H1 (cell line): Measurements from ENCODE around the gene PAF1.

ENCODE experiments used
- ASH2L ChIP-seq: fragments of 200-600, 300-600 bp; sonication (generic); IDR thresholded peaks from one replicate; pipeline ENCODE4 v1.7.1; 2017; ENCODE audit warnings: low read length
- BACH1 ChIP-seq: IDR thresholded peaks from 2 replicates; pipeline ENCODE4 v1.6.1; 2012; ENCODE audit warnings: low read length, improper control_type of control experiment
- CBX5 ChIP-seq: fragments of 300-800, 300-1000 bp; sonication (generic); IDR thresholded peaks from 2 replicates; pipeline ENCODE4 v1.7.1; 2016; ENCODE audit warnings: antibody characterized with exemption, low read length, low read depth
- EP300 ChIP-seq, 2 experiments: IDR thresholded peaks; 1 replicate in 1 of 2; 2 replicates in 1 of 2; pipeline ENCODE4 v1.6.1; 2011 to 2012; ENCODE audit warnings: low read depth in 2 of 2, low read length in 2 of 2, mild to moderate bottlenecking in 2 of 2, borderline replicate concordance in 1 of 2, inconsistent platforms in 1 of 2, moderate library complexity in 1 of 2
- EZH2 ChIP-seq: fragments of 200-600 bp; sonication (generic); IDR thresholded peaks from 2 replicates; pipeline ENCODE4 v1.7.1; 2012; ENCODE audit warnings: low read depth, mild to moderate bottlenecking, moderate library complexity, low read length, inconsistent platforms; ENCODE audit not compliant: severe bottlenecking
- SP2 ChIP-seq: IDR thresholded peaks from 2 replicates; pipeline ENCODE4 v1.6.1; 2012; ENCODE audit warnings: mild to moderate bottlenecking, low read length, inconsistent platforms
- SUZ12 ChIP-seq: fragments of 200-600 bp; sonication (generic); IDR thresholded peaks from 2 replicates; pipeline ENCODE4 v1.6.1; 2012; ENCODE audit warnings: mild to moderate bottlenecking, inconsistent platforms, low read length, moderate library complexity, mixed read lengths
- TF ChIP-seq, protein P1 (sequence below), 3 experiments: IDR thresholded peaks; 1 replicate in 2 of 3; 2 replicates in 1 of 3; pipeline versions ENCODE4 v1.5.1 to v1.6.1; 2011; ENCODE audit warnings: low read length in 3 of 3, mild to moderate bottlenecking in 3 of 3, inconsistent platforms in 2 of 3, low read depth in 1 of 3, moderate library complexity in 1 of 3; ENCODE audit not compliant: insufficient read depth in 1 of 3; ENCODE audit errors: control extremely low read depth in 1 of 3

DNA sequence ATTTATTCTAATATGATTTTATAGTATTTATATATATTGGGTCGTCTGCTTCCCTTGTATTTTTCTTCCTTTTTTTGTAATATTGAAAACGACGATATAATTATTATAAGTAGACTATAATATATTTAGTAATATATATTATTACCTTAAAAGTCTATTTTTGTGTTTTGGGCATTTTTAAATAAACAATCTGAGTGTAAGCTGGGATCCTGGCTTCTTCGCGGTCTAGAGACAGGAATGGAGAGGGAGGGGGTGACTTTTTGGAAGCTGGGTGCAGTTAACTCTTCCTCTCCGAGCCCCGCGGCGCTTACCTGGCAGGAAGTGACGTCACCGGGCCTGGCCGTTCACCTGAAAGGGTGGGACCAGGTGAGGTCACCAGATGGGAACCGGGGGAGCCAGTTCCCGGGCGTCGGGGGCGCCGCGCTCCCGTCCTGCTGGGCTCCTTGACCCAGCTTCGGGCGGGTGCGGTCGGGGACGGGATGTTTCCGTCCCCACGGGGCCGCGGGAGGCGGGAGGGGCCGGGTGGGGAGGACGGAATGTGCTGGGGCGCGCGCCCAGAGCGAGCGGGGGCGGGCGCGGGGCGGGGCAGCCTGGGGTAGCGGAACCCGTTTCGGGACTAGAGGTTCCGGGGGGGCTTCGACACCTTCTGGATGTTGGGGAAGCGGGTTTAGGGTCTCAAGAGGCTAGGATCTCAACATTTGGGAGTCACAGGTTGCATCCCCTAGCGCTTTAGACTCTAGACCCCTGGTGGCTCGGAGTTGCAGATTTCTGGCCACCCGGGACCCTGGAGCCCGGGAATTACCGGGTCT lies 18.5 kb upstream of the PAF1 start:
- TF ChIP-seq CBX5, result no peak
- no peak for TF ChIP-seq SP2
- no peak for TF ChIP-seq EP300 (IDR thresholded peaks at IDR 0.05; ENCODE audit: borderline replicate concordance in 1 of 2, low read depth in 2 of 2, low read length in 2 of 2)
- TF ChIP-seq, protein P1, sequence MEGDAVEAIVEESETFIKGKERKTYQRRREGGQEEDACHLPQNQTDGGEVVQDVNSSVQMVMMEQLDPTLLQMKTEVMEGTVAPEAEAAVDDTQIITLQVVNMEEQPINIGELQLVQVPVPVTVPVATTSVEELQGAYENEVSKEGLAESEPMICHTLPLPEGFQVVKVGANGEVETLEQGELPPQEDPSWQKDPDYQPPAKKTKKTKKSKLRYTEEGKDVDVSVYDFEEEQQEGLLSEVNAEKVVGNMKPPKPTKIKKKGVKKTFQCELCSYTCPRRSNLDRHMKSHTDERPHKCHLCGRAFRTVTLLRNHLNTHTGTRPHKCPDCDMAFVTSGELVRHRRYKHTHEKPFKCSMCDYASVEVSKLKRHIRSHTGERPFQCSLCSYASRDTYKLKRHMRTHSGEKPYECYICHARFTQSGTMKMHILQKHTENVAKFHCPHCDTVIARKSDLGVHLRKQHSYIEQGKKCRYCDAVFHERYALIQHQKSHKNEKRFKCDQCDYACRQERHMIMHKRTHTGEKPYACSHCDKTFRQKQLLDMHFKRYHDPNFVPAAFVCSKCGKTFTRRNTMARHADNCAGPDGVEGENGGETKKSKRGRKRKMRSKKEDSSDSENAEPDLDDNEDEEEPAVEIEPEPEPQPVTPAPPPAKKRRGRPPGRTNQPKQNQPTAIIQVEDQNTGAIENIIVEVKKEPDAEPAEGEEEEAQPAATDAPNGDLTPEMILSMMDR (IDR thresholded peaks at IDR 0.05; ENCODE audit: control extremely low read depth in 1 of 3, insufficient read depth in 1 of 3, low read depth in 1 of 3, low read length in 3 of 3), result no peak
- TF ChIP-seq SUZ12, result no peak
- TF ChIP-seq BACH1, result no peak
- no peak for TF ChIP-seq EZH2
- TF ChIP-seq ASH2L, result no peak
